GM21515 (cell line): ENCODE results near the gene COG5.
"Not testable (repeated sequence)": the region's sequence is repeated elsewhere in the genome, so short reads cannot be mapped to it uniquely, and the experiment has no call there.

Source experiments
- ATAC-seq: cut with Tn5 transposase; IDR thresholded peaks from one replicate; pipeline ENCODE4 v1.9.1; 2021; ENCODE audit not compliant: unreplicated experiment

The COG5 gene

DNA sequence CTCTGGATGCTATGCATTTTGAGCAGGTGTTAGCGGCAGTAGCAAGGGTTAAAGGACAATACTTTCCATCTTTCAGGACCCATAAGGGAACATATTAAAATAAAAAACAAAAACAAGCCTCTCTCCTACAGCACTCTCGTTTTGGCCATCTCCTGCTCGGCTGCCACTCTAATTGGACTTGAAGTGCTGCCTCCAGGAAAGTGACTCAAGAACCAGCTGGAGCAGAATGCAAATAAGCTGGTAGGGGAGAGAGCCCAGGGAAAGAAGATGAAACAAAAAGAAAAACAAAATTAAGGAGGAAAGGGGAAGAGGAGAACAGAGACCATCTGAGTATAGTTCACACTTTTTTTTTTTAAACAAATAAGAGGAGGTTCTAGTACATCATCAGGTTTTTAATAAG lies 329.3 kb downstream of the COG5 start:
- ATAC-seq, result no peak

DNA sequence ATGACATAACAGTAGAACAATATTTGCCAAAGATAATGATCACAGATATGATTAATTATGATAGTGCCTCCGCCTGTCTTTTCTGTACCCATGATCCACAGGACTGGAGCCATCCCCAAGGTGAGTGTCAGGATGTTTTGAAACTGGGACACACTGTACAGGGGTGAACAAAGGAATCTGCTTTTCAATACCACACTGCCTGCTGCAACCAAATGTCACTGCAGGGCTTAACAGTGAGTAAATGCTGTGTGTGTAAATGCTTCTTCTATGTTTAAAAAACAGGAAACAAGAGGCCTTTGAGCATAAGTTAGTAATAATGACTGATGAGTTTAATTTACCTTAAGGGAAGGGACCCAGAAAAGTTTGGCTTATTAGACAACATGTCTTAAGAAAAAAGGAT lies 329.7 kb downstream of the COG5 start:
- ATAC-seq, result no peak

DNA sequence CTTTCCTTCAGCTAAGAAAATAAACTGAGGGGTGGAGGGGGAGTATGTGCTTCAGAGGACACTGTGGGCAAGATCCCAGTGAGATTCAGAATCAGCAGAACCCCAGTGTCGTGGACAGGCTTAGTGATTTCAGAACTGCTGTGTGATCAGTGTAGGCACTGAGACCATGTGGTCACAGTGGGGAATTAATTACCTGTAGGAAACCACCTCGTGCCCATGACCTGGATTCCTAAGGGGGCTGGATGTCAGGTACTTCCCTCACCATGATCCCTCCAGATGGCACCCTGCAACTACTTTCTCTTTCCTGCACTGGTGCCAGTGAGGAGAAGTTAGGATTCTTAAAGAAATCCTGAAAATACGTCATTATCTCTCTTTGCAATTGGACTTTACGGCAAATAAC lies 330.5 kb downstream of the COG5 start:
- no peak for ATAC-seq

DNA sequence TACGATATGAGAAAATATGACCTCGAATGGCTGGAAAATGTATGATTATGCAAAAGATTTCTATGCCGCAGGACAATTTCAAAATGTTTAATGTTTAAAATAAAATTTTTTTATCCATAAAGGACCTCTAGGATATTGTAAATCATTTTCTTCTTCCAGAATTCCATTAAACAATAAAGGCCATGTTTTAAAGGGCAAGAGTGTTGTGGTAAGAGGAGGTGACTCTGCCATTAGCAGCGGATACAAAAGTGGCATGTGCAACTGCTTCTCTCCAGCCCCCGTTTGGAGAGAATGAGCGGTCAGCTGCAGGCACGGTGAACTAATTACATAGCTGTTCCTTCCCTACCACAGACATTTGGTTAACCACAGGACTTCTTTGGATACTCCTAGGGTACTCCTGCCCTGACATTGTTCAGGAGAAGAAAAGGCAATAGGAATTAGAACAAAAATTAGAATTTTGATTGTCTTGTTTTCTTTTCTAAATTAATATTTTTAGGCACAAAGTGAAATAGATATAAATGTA lies 331.1 kb downstream of the COG5 start:
- ATAC-seq, result no peak

DNA sequence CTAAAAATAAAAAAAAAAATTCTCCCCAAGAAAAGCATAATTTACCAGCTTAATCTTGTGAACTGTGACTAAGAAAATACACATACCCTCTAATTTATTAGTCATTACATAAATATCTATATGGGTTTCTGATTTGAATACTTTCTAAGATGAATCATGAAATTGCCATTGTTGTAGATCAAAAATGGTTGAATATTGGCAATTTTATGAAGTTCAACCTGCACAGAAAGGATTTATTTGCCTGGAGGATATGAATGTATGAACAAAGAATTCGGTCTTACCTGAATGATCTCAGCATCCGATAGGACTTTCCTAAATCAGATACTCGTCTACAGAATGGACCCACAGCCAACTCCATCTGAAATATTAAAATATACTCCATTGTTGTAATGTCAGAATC lies 333.4 kb downstream of the COG5 start:
- ATAC-seq, result no peak

DNA sequence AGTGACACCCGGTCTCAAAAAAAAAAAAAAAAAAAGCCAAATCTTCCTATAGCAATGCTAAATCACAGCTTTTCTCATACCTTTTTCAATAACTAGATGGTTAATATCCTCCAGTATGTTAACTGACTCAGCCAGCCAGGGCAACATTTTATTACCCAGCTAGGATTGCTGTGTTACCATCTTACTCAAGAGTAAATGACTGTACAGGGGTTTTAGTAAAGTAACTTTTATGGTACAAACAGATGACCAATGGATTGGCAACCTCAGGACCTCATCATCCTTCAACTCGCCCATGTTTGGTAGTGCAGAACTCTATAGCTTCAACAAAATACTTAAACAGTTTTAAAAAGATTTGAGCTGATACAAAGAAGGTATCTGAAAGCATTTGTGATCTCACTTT lies 335.4 kb downstream of the COG5 start:
- no peak for ATAC-seq

DNA sequence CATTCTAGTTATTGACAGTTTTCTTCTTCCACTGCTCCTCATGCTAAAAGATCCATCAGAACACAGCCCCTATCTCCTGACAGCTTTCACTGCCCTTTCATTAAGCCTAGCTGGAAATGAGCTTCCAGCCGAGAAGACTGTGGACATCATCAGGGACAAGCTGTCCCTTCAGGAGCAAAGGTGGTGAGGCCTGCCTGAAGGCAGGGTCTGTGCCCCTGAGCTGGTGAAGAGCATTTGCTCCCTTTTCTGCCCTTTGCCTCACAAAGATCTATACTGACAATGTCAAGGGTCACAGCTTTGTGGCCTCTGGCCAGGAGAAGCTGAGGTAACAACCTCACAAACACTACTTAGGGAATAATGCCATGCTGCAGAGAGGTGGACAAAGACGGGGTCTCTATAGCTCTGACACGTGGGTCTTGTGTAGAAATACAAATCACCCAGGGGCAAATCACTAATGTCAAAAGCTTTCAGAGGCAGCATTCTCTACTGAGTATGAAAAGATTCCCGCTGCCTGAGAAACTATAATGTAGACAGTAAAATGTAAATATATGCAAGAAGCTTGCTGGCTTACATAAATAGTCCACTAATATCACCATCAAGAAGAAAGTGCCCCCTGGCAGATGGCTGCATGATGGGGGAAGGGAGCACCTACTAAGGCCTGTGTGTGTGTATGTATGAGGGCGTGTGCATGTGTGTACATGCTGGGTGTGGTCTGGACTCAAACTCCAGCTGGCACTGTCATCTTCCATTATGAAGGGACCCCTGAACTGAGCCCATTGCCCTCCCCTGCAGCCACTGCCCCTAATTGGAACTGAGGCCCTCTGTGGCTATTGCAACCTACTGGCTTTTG lies 339.1 kb downstream of the COG5 start:
- no peak for ATAC-seq

DNA sequence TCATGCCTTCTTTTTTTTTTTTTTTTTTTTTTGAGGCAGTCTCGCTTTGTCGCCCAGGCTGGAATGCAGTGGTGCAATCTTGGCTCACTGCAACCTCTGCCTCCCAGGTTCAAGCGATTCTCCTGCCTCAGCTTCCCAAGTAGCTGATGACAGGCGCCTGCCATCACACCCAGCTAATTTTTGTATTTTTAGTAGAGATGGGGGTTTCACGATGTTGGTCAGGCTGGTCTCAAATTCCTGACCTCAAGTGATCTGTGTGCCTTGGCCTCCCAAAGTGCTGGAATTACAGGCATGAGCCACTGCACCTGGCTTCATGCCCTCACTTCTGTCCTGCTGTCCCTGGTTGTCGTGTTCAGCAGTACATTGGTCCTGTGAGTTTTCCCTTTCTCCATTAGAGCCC lies 342.9 kb downstream of the COG5 start:
- not testable (repeated sequence) for ATAC-seq

DNA sequence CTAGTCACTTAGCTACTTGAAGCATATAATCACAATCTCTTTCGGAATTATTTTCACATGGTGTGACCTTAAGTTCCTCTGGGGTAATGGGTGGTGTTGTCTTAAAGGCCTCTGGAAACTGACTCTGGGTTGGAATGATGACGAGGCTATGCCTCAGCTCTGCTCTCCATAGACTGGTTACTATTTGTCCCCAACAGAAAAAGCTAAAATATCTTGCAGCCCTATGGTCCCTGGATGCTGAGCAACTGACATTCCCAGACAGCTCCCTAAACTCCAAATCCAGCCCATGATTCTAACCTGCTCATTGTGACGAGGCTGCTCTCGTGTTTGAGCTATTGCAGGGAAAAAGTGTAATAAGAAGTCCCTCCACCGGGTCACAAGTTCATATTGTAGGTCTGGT lies 343.4 kb downstream of the COG5 start:
- ATAC-seq, result no peak

DNA sequence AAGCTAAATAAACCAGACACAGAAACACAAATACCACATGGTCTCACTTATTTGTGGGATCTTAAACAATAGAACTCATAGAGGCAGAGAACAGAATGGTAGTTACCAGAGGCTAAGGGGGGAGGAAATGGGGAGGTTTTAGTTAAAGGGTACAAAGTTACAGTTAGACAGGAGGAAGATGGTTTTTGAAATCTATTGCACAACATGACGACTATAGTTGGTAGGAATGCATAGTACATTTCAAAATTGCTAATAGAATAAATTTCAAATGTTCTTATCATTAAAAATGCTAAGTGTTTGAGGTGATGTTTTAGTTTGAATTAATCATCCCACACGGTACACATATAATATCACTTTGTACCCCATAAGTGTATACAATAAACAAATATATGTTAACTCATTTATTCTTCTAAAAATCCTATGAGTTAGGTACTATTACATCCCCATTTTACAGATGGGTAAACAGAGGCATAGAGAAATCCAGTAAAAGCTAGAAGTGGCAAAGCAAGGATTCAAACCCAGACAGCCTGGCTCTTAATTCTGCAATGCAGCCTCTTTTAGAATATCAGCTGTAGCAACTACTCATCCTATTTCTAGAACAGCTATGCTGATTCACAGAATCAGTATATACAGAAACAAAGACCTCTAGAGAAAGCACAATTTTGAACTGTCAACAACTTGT lies 344.0 kb downstream of the COG5 start:
- no peak for ATAC-seq

DNA sequence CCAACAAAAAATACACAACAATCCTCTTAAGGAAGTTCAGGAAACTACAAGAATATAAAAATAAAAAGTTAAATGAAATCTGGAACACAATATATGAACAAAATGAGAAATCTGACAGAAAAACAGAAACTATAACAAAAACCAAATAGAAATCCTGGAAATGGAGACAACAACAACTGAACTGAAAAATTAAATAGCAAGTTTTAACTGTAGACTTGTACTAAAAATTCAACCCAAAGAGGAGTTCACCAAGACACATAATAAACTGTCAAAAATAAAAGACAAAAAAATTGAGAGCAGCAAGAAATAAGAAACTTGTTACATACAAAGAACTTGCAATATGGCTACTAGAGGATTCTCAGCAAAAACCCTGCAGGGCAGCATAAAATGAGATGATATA lies 349.8 kb downstream of the COG5 start:
- ATAC-seq, result no peak

DNA sequence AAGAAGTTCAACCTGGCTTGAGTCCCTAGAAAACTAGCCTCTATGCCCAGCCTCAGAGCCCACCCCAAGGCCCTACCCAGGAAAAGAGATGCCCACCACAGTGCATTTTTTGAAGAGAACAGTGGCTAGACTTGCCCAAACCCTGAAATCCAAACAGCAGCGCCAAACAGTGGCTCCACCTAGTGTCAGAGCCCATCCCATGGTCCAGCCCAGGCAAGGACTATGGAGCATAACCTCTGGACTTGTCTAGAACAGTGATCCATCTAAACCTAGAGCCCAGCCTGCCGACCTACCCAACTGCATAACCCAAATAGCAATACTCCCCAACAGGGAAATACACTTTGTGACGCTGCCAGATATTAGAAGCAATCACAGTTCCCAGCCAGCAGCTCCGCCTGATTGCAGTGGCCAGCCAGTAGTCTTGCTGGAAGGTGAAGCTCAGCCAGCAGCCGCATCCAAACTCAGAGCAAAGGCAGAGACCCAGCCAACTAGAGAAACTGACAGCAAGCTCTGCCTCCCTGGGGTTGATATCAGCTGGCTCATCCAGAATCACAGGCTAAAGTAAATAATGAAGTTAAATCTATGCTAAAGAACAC lies 350.4 kb downstream of the COG5 start:
- no peak for ATAC-seq

DNA sequence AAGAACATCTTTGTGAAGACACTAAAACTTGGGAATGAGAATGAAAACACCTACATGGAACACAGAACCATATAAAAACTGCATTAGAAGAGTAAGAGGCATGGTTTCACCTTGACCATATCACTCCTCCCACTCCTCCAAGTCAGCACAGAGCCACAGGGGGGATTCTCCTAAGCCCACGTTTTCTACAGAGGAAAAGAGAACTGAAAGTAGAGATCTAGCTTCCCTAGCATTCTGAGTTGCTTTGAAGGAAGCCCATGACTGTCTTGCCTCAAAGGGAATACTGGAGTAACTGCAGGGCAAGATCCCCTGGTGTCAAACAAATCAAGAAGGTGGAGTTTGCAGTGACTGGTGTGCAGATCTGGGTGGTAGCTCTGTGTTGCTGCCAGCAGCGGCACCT lies 351.0 kb downstream of the COG5 start:
- no peak for ATAC-seq

DNA sequence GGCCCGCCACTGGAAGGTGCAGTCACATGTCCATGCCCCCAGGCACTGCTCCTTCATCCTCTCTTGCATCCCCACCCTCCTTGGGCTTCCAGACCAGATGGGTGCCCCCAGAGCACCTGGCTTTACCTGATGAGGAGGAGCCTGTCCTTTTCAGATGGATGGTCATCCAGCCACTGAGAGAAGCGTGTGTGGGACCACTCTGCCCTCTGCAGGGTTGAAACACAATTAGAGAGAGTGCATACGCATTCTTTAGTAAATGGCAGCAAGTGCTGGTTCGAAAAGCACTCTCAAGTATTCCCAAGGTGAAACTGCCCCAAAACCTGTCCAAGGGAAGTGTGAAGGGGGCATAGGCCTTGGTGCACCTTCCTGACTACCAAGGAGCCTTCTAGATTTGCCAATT lies 353.3 kb downstream of the COG5 start:
- ATAC-seq, result no peak

DNA sequence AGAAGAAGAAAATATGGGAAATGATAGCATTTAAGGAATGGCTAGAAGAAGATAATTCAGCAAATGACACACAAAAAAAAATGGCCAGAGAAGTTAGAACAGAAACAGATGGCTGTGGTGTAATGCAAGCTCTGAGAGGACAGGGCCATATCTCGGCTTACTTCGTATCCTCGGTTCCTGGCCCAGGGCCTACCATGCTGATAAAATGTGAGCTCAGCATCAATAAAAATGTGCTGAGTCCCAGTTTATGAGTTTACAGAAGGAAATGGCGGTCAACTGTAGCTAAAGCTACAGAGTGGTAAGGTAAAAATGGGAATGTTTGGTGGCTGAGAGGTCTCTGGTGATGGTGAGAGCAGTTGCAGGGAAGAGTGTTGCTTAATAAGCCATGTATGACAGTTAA lies 354.2 kb downstream of the COG5 start:
- ATAC-seq, result no peak

DNA sequence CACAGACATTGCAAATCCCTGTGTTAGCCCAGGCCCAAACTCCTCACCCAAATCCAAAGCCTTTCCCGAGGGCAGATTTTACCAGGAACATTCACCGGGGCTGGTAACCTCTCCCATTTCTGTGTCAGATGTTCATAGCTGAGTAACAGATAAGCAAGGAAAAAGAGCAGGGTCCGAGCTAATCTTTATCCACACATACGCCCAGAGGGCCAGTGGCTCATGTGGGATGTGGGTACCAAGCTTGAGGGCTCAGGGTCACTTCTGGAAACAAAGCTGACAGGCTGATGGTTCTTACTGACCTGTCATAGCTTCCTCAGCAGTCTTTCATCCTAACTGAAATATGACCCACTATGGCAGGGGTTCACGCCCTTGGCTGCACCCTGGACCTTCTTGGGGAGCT lies 355.2 kb downstream of the COG5 start:
- ATAC-seq, result no peak

DNA sequence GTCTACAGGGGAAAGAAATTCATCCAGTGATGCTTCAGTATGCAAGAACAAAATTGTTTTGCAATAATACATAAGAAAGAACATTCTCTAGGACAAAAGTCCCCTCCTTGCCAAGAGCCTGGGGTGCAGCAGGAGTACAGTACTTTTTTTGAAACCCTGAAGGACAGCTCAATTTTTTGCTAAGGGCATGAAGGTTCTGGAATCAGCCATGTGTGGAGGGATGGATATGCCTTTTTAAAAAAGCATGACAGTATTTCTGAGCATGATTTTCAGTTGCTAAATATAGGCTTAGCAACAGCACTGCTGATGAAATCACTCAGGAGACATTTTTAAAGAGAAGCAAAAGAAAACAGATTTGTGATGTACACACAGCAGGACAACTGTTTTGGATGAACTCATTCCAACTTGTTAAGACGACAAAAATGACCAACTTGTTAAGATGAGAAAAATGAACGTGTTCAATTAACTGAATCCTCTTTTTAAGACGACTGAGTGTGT lies 355.6 kb downstream of the COG5 start:
- no peak for ATAC-seq

DNA sequence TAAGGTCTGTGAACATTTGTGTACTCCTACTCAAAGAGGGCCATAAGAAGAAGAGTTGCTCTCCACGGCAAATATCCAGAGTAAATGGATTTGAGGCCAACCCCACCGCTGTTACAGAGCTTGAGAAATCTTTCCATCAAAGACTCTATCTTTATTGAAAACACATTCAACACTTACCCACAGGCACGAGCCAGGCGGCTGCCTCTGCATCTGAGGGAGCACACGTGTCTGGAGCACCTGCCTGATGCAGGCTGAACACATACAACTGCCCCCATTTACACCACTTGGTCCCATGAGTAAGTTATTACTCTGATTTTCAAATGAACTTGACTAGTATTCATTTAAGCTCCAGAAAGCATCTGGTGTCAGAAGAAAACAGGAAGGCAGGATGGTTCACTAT lies 356.3 kb downstream of the COG5 start:
- no peak for ATAC-seq

DNA sequence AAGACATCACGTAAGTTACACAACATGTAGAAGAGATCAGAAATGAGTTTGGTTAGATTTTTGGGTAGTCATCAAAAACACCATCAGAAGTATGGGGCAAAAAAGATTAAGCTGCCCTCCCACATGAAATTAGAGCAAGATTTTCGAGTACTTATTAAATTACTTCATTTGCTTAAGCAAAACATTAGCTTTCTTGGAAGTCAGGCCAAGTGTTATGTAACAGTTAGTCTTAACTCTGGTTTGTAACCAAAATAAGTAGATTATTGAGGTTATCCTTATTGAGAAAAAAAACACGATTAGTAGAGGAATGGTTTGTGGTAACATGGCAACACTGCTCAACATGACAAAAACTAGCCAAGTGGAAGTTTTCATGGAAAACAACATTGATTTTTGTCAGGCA lies 357.0 kb downstream of the COG5 start:
- no peak for ATAC-seq

DNA sequence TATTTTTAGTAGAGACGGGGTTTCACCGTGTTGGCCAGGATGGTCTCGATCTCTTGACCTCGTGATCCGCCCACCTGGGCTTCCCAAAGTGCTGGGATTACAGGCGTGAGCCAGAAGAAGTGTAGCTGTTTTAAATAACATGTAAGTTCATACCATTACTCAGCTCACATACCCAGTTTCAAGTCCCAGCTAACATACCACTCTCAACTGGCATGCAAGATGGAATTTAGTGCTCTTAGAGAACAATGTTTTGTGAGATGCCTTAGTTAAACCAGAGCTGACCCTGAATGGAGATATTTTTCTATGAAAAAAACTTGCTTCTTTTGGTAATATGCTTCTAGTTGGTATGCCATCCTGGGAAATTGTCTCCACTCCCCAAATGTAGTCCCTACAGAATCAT lies 357.6 kb downstream of the COG5 start:
- ATAC-seq, result no peak

DNA sequence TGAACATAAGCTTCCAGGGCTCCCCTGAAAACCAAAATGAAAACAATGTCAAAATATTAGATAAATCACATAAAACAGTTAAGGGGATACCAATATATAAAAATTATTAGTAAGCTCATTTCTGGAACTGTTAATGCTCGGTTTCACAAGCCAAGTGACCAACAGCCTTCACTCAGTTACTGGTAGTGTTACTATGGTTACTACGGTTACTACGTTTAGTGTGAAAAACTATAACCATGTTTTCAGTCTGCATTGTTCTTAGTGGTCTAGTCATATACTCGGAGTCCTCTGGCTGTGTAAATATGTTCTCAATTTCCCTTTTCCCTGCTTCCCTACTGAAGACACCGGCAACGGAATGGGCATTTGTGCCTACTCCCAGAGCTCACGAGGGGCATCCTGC lies 360.1 kb downstream of the COG5 start:
- ATAC-seq, result no peak
